ENCODE measurements around the gene HMX3.

HMX3 gene

GRCh38 chr10:123136221-123136805, 543 bp downstream of the HMX3 start:
- Histone ChIP-seq H3K27ac (no peak overlapping the region), H3K36me3 (no peaks in the 10 kb centered on the region), H3K27me3 (ENCODE audit: insufficient read depth, low read depth, severe bottlenecking) (peaks cover 99% of the 10 kb centered on the region), H3K4me3 (ENCODE audit: low read depth, low read length) (no peak overlapping the region), H3K9me3 (ENCODE audit: severe bottlenecking) (no peaks in the 10 kb centered on the region)
- no peak for DNase-seq
- TF ChIP-seq CTCF (IDR thresholded peaks at IDR 0.05; ENCODE audit: low read depth, low read length): no peak

GRCh38 chr10:123136806-123137642, 1.3 kb downstream of the HMX3 start:
- H3K27ac ChIP-seq: no peak overlapping the region
- H3K9me3 ChIP-seq (ENCODE audit: severe bottlenecking): no peaks in the 10 kb centered on the region
- peaks cover 99% of the 10 kb centered on the region for H3K27me3 ChIP-seq (ENCODE audit: insufficient read depth, low read depth, severe bottlenecking)
- peak overlapping the region; percentile 2; the same call in 1 of the 2 replicates for H3K4me3 ChIP-seq (ENCODE audit: low read depth, low read length)
- DNase-seq: no peak
- H3K36me3 ChIP-seq: no peaks in the 10 kb centered on the region
- no peak for TF ChIP-seq CTCF (IDR thresholded peaks at IDR 0.05; ENCODE audit: low read depth, low read length)

GRCh38 chr10:123139165-123139520, 3.4 kb downstream of the HMX3 start:
- Histone ChIP-seq H3K27ac (no peak overlapping the region), H3K4me3 (ENCODE audit: low read depth, low read length) (no peak overlapping the region), H3K36me3 (no peaks in the 10 kb centered on the region), H3K9me3 (ENCODE audit: severe bottlenecking) (no peaks in the 10 kb centered on the region), H3K27me3 (ENCODE audit: insufficient read depth, low read depth, severe bottlenecking) (peaks cover 99% of the 10 kb centered on the region)
- no peak for DNase-seq
- TF ChIP-seq CTCF (IDR thresholded peaks at IDR 0.05; ENCODE audit: low read depth, low read length): no peak

- Histone ChIP-seq H3K4me3 (ENCODE audit: low read depth, low read length) (no peak overlapping the region), H3K9me3 (ENCODE audit: severe bottlenecking) (no peaks in the 10 kb centered on the region), H3K27ac (no peak overlapping the region), H3K27me3 (ENCODE audit: insufficient read depth, low read depth, severe bottlenecking) (peaks cover 99% of the 10 kb centered on the region), H3K36me3 (no peaks in the 10 kb centered on the region)
- TF ChIP-seq CTCF (IDR thresholded peaks at IDR 0.05; ENCODE audit: low read depth, low read length): no peak
- peak; percentile 26 for DNase-seq
These were observed 3.9 kb downstream of the HMX3 start for GRCh38 chr10:123139521-123140163.

GRCh38 chr10:123140164-123140982, 4.6 kb downstream of the HMX3 start:
- Histone ChIP-seq H3K27me3 (ENCODE audit: insufficient read depth, low read depth, severe bottlenecking) (peaks cover 99% of the 10 kb centered on the region), H3K27ac (no peak overlapping the region), H3K36me3 (no peaks in the 10 kb centered on the region), H3K4me3 (ENCODE audit: low read depth, low read length) (no peak overlapping the region), H3K9me3 (ENCODE audit: severe bottlenecking) (no peaks in the 10 kb centered on the region)
- DNase-seq: no peak
- TF ChIP-seq CTCF (IDR thresholded peaks at IDR 0.05; ENCODE audit: low read depth, low read length): peak; percentile 53; the same call in 1 of the 2 replicates

Measured in WERI-Rb-1 (cell line).